GM23338 (cell line): ENCODE results near the gene ABCA7. TPM values are rescaled to one million over a fixed set of nuclear protein-coding genes. Genes with fewer than 3 reads are reported as not detected.

Experiments used
- ATAC-seq: fragments of 200-7000 bp; cut with Tn5 transposase; 3 replicates; pipeline ENCODE4 v1.9.1; 2020
- DNase-seq: peaks from one replicate; pipeline ENCODE4 v3.0.0-alpha.2; 2015; ENCODE audit warnings: low spot score
- H2AFZ ChIP-seq: fragments of 200-600 bp; sonication (generic); 2 replicates; pipeline ENCODE4 v1.8.0; 2016; ENCODE audit warnings: antibody characterized with exemption, mild to moderate bottlenecking, moderate library complexity
- H3F3A ChIP-seq: fragments of 200-600 bp; sonication (generic); replicated peaks from 2 replicates; pipeline ENCODE4 v1.8.0; 2017; ENCODE audit warnings: antibody characterized with exemption, mixed run types, low read depth
- H3K27ac ChIP-seq: fragments of 200-600 bp; sonication (generic); 2 replicates; pipeline ENCODE4 v1.6.1; 2016; ENCODE audit warnings: low read depth
- H3K27me3 ChIP-seq: fragments of 200-600 bp; sonication (generic); 2 replicates; pipeline ENCODE4 v1.8.0; 2016; ENCODE audit warnings: mild to moderate bottlenecking, mixed run types, moderate library complexity; ENCODE audit not compliant: insufficient read depth
- H3K36me3 ChIP-seq: fragments of 200-600 bp; sonication (generic); 2 replicates; pipeline ENCODE4 v1.8.0; 2016; ENCODE audit warnings: mild to moderate bottlenecking; ENCODE audit not compliant: insufficient read depth
- H3K4me1 ChIP-seq: fragments of 200-600 bp; sonication (generic); 2 replicates; pipeline ENCODE4 v1.8.0; 2016; ENCODE audit warnings: mild to moderate bottlenecking, moderate library complexity; ENCODE audit not compliant: insufficient read depth
- H3K4me2 ChIP-seq: fragments of 200-600 bp; sonication (generic); 2 replicates; pipeline ENCODE4 v1.7.1; 2017; ENCODE audit warnings: mixed run types
- H3K4me3 ChIP-seq: fragments of 200-600 bp; sonication (generic); 2 replicates; pipeline ENCODE4 v1.6.1; 2016; ENCODE audit warnings: mixed run types
- H3K79me2 ChIP-seq: fragments of 200-600 bp; sonication (generic); replicated peaks from 2 replicates; pipeline ENCODE4 v1.8.0; 2017; ENCODE audit warnings: mild to moderate bottlenecking; ENCODE audit not compliant: insufficient read depth
- H3K9me2 ChIP-seq: fragments of 200-600 bp; sonication (generic); 2 replicates; pipeline ENCODE4 v1.8.0; 2017; ENCODE audit not compliant: insufficient read depth
- H4K20me1 ChIP-seq: fragments of 200-600 bp; sonication (generic); replicated peaks from 2 replicates; pipeline ENCODE4 v1.8.0; 2017; ENCODE audit warnings: mild to moderate bottlenecking; ENCODE audit not compliant: insufficient read depth
- H3K27ac Mint-ChIP-seq: 2 replicates; pipeline ENCODE4 v1.8.0; 2020; ENCODE audit warnings: inconsistent platforms, mild to moderate bottlenecking, moderate library complexity, mixed read lengths
- H3K27me3 Mint-ChIP-seq: 3 replicates; pipeline ENCODE4 v1.8.0; 2022; ENCODE audit warnings: low read depth, mild to moderate bottlenecking, moderate library complexity, mixed read lengths, inconsistent platforms; ENCODE audit not compliant: insufficient read depth, poor library complexity
- H3K36me3 Mint-ChIP-seq: 3 replicates; pipeline ENCODE4 v1.8.0; 2021; ENCODE audit warnings: low read depth, mild to moderate bottlenecking, inconsistent platforms, moderate library complexity, mixed read lengths
- H3K4me1 Mint-ChIP-seq: 3 replicates; pipeline ENCODE4 v1.8.0; 2020; ENCODE audit warnings: mild to moderate bottlenecking, inconsistent platforms, mixed read lengths
- H3K4me3 Mint-ChIP-seq: 3 replicates; pipeline ENCODE4 v1.8.0; 2021; ENCODE audit warnings: moderate library complexity, mild to moderate bottlenecking, inconsistent platforms, mixed read lengths
- H3K9me3 Mint-ChIP-seq: 3 replicates; pipeline ENCODE4 v1.8.0; 2020; ENCODE audit warnings: moderate library complexity, mild to moderate bottlenecking, inconsistent platforms, mixed read lengths
- CREB1 ChIP-seq: fragments of 250-450 bp; sonication (Bioruptor Pico); IDR thresholded peaks from 2 replicates; pipeline ENCODE4 v1.5.0; 2020; ENCODE audit warnings: low read depth, mild to moderate bottlenecking, moderate library complexity
- CTCF ChIP-seq, 2 experiments: fragments of 200-600 bp in 1 of 2; sonication (generic) in 1 of 2; conservative IDR thresholded peaks; 2 replicates each; pipeline versions ENCODE4 v1.5.1 to v1.6.1; 2016 to 2017; ENCODE audit warnings: antibody characterized with exemption in 2 of 2, low read depth in 2 of 2, mild to moderate bottlenecking in 2 of 2, moderate library complexity in 1 of 2
- EZH2phosphoT487 ChIP-seq: fragments of 200-600 bp; sonication (generic); IDR thresholded peaks from one replicate; pipeline ENCODE4 v1.8.1; 2018; ENCODE audit warnings: antibody characterized with exemption; ENCODE audit not compliant: unreplicated experiment
- NANOG ChIP-seq: IDR thresholded peaks from 2 replicates; pipeline ENCODE4 v1.6.1; 2016; ENCODE audit warnings: antibody characterized with exemption, borderline replicate concordance
- POLR2AphosphoS5 ChIP-seq: IDR thresholded peaks from 2 replicates; pipeline ENCODE4 v1.6.1; 2016; ENCODE audit warnings: antibody characterized with exemption, low read depth
- polyA plus RNA-seq: library from polyadenylated mRNA; unstranded; fragments of >200 nt; fragmentation: Nextera tagmentation; extraction: Ambion mirVana; gene quantifications from 2 replicates; pipeline ENCODE4 v1.2.1, GENCODE V29; 2016
- total RNA-seq: library from RNA; depleted of rRNA; stranded (reverse); fragments of >200 nt; shearing (Covaris generic); gene quantifications from 2 replicates; pipeline ENCODE4 v1.2.3, GENCODE V29; 2014
- TF ChIP-seq, protein P1 (sequence below): IDR thresholded peaks from one replicate; pipeline ENCODE4 v1.6.1; 2018; ENCODE audit warnings: antibody characterized with exemption; ENCODE audit not compliant: unreplicated experiment
- TF ChIP-seq, protein P2 (sequence below): fragments of 250-450 bp; sonication (Bioruptor Pico); IDR thresholded peaks from 2 replicates; pipeline ENCODE4 v1.5.0; 2020; ENCODE audit warnings: mild to moderate bottlenecking, moderate library complexity

ABCA7 gene
- total and polyA plus RNA-seq, 2 experiments from 2014 or later, result 22.2 to 27.4 TPM

DNA sequence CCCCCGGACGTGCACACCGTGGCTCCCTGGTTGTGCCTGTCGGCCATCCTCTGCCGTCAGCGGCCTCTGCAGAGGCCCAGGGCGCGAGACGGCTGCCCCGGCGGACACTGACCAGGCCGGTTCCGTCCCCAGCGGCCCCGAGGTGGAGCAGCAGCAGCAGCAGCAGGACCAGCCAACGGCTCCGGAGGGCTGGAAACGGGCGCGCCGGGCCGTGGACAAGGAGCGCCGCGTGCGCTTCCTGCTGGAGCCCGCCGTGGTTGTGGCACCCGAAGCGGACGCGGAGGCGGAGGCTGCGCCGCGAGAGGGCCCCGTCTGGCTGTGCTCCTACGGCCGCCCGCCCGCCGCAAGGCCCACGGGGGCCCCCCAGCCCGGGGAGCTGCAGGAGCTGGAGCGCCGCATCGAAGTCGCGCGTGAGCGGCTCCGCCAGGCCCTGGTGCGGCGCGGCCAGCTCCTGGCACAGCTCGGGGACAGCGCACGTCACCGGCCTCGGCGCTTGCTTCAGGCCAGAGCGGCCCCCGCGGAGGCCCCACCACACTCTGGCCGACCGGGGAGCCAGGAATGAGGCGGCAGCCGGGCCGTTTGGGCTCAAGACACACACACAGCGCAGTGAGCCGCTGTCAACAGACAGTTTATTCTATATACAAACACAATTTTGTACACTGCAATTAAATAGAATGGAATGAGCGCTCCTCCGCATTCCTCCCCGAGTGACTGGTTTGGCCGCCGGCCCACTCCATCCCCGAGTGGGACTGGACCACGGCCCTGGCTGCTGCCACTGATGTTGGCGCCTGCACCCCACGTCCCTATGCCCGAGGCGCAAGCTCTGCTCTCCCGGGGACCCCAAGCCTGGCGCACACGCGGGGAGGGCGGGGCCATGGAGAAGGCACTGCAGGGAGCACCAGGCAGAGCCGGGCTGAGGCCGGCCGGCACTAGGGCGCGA, 30.6 kb upstream of the ABCA7 start:
- Mint-ChIP-seq H3K27me3 (peaks cover 18% of the 10 kb centered on the region), H3K4me1 (no peaks in the 10 kb centered on the region), H3K27ac (no peak overlapping the region), H3K4me3 (no peak overlapping the region), H3K36me3 (peaks cover 12% of the 10 kb centered on the region), H3K9me3 (peaks cover 5% of the 10 kb centered on the region; the same call in 1 of the 3 replicates)
- Histone ChIP-seq H3K79me2 (peaks cover 7% of the 10 kb centered on the region), H3F3A (peaks cover 10% of the 10 kb centered on the region; the same call in 1 of the 2 replicates), H3K36me3 (no peaks in the 10 kb centered on the region), H2AFZ (no peak overlapping the region), H3K27me3 (no peaks in the 10 kb centered on the region), H3K27ac (no peak overlapping the region), H3K9me2 (no peaks in the 10 kb centered on the region), H3K4me3 (no peak overlapping the region), H3K4me2 (no peak overlapping the region), H3K4me1 (no peaks in the 10 kb centered on the region), H4K20me1 (0 out of 2 replicates have a peak, but pooled peaks cover 14% of the 10 kb centered on the region)
- ATAC-seq (peak; percentile 7), DNase-seq (peak; percentile 44)
- TF ChIP-seq POLR2AphosphoS5, result 0 out of 2 replicates have a peak, but pooled peaks have one; percentile 1
- TF ChIP-seq, protein P1, sequence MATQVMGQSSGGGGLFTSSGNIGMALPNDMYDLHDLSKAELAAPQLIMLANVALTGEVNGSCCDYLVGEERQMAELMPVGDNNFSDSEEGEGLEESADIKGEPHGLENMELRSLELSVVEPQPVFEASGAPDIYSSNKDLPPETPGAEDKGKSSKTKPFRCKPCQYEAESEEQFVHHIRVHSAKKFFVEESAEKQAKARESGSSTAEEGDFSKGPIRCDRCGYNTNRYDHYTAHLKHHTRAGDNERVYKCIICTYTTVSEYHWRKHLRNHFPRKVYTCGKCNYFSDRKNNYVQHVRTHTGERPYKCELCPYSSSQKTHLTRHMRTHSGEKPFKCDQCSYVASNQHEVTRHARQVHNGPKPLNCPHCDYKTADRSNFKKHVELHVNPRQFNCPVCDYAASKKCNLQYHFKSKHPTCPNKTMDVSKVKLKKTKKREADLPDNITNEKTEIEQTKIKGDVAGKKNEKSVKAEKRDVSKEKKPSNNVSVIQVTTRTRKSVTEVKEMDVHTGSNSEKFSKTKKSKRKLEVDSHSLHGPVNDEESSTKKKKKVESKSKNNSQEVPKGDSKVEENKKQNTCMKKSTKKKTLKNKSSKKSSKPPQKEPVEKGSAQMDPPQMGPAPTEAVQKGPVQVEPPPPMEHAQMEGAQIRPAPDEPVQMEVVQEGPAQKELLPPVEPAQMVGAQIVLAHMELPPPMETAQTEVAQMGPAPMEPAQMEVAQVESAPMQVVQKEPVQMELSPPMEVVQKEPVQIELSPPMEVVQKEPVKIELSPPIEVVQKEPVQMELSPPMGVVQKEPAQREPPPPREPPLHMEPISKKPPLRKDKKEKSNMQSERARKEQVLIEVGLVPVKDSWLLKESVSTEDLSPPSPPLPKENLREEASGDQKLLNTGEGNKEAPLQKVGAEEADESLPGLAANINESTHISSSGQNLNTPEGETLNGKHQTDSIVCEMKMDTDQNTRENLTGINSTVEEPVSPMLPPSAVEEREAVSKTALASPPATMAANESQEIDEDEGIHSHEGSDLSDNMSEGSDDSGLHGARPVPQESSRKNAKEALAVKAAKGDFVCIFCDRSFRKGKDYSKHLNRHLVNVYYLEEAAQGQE, result no peak

DNA sequence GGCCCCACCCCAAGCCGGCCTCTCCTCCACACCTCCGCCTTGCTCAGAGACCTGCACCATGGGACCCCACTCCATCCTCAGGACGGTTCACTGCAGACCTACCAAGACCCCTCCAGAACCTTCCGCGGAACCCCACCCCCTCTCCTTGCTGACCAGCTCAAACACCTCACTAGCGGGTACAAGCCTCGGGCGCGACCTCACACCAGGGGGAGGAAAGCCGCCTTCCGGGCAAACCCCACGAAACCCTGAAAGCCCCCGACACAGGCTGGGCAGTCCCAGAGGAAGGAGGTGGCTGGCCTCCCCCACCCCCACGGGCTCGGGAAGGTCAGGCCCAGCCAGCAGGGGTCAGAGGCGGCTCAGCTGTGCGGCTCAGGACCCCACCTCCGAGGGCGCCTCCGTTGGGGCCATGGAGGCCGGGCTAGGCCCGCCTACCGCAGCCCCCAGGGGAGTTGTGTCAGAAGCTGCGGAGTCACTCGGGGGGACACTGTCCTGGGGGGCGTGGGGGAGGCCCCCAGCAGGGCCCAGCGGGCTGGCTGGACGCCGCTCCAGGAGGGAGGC, 29.8 kb upstream of the ABCA7 start:
- Histone ChIP-seq H3K4me1 (no peaks in the 10 kb centered on the region), H3K79me2 (peaks cover 15% of the 10 kb centered on the region), H3K4me2 (no peak overlapping the region), H4K20me1 (peaks cover 14% of the 10 kb centered on the region; the same call in 1 of the 2 replicates), H3K36me3 (no peaks in the 10 kb centered on the region), H3F3A (peaks cover 10% of the 10 kb centered on the region; the same call in 1 of the 2 replicates), H3K27ac (0 out of 2 replicates have a peak overlapping the region, but pooled peaks have one; percentile 39), H3K27me3 (no peaks in the 10 kb centered on the region), H3K9me2 (no peaks in the 10 kb centered on the region), H2AFZ (no peak overlapping the region), H3K4me3 (no peak overlapping the region)
- H3K27ac Mint-ChIP-seq, result no peak overlapping the region
- no peak for DNase-seq
- no peaks in the 10 kb centered on the region for H3K4me1 Mint-ChIP-seq
- H3K9me3 Mint-ChIP-seq, result peaks cover 5% of the 10 kb centered on the region; the same call in 1 of the 3 replicates
- no peak overlapping the region for H3K4me3 Mint-ChIP-seq
- peak; percentile 3; the same call in 2 of the 3 replicates for ATAC-seq
- H3K36me3 Mint-ChIP-seq, result peaks cover 12% of the 10 kb centered on the region
- H3K27me3 Mint-ChIP-seq, result peaks cover 17% of the 10 kb centered on the region
- TF ChIP-seq EZH2phosphoT487, result no peak
- no peak for TF ChIP-seq CREB1
- no peak for TF ChIP-seq NANOG
- TF ChIP-seq, protein P2, sequence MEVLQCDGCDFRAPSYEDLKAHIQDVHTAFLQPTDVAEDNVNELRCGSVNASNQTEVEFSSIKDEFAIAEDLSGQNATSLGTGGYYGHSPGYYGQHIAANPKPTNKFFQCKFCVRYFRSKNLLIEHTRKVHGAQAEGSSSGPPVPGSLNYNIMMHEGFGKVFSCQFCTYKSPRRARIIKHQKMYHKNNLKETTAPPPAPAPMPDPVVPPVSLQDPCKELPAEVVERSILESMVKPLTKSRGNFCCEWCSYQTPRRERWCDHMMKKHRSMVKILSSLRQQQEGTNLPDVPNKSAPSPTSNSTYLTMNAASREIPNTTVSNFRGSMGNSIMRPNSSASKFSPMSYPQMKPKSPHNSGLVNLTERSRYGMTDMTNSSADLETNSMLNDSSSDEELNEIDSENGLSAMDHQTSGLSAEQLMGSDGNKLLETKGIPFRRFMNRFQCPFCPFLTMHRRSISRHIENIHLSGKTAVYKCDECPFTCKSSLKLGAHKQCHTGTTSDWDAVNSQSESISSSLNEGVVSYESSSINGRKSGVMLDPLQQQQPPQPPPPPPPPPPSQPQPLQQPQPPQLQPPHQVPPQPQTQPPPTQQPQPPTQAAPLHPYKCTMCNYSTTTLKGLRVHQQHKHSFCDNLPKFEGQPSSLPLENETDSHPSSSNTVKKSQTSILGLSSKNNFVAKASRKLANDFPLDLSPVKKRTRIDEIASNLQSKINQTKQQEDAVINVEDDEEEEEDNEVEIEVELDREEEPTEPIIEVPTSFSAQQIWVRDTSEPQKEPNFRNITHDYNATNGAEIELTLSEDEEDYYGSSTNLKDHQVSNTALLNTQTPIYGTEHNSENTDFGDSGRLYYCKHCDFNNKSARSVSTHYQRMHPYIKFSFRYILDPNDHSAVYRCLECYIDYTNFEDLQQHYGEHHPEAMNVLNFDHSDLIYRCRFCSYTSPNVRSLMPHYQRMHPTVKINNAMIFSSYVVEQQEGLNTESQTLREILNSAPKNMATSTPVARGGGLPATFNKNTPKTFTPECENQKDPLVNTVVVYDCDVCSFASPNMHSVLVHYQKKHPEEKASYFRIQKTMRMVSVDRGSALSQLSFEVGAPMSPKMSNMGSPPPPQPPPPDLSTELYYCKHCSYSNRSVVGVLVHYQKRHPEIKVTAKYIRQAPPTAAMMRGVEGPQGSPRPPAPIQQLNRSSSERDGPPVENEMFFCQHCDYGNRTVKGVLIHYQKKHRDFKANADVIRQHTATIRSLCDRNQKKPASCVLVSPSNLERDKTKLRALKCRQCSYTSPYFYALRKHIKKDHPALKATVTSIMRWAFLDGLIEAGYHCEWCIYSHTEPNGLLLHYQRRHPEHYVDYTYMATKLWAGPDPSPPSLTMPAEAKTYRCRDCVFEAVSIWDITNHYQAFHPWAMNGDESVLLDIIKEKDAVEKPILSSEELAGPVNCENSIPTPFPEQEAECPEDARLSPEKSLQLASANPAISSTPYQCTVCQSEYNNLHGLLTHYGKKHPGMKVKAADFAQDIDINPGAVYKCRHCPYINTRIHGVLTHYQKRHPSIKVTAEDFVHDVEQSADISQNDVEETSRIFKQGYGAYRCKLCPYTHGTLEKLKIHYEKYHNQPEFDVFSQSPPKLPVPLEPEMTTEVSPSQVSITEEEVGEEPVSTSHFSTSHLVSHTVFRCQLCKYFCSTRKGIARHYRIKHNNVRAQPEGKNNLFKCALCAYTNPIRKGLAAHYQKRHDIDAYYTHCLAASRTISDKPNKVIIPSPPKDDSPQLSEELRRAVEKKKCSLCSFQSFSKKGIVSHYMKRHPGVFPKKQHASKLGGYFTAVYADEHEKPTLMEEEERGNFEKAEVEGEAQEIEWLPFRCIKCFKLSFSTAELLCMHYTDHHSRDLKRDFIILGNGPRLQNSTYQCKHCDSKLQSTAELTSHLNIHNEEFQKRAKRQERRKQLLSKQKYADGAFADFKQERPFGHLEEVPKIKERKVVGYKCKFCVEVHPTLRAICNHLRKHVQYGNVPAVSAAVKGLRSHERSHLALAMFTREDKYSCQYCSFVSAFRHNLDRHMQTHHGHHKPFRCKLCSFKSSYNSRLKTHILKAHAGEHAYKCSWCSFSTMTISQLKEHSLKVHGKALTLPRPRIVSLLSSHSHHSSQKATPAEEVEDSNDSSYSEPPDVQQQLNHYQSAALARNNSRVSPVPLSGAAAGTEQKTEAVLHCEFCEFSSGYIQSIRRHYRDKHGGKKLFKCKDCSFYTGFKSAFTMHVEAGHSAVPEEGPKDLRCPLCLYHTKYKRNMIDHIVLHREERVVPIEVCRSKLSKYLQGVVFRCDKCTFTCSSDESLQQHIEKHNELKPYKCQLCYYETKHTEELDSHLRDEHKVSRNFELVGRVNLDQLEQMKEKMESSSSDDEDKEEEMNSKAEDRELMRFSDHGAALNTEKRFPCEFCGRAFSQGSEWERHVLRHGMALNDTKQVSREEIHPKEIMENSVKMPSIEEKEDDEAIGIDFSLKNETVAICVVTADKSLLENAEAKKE, result no peak
- TF ChIP-seq CTCF (conservative IDR thresholded peaks at IDR 0.05; ENCODE audit: low read depth in 2 of 2), result no peak; a peak in 1 of 4 replicates
